GM21423 (cell line): ENCODE data around the gene ATG13.

Experiments
- ATAC-seq: cut with Tn5 transposase; IDR thresholded peaks from one replicate; pipeline ENCODE4 v1.9.1; 2021; ENCODE audit warnings: mild to moderate bottlenecking, moderate library complexity; ENCODE audit not compliant: unreplicated experiment

ATG13 gene

DNA sequence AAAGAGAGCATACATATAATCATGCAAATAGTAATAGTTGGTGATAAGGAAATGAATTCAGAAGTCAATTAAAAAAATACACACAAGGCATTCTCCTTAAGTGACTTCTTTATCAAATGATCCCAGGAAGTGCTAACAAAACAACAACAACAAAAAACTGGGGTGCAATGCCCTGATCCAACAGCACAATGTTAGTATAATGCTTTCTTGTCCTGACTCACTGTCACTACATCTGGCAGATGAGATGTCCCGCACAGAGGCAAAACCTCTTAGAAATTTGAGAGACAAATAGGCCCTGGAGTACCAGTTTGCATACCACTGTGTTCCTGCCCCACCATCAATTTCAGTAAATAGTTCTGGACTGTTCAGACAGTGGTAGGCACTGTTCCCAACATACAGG is 12.6 kb upstream of the ATG13 start:
- no peak for ATAC-seq

DNA sequence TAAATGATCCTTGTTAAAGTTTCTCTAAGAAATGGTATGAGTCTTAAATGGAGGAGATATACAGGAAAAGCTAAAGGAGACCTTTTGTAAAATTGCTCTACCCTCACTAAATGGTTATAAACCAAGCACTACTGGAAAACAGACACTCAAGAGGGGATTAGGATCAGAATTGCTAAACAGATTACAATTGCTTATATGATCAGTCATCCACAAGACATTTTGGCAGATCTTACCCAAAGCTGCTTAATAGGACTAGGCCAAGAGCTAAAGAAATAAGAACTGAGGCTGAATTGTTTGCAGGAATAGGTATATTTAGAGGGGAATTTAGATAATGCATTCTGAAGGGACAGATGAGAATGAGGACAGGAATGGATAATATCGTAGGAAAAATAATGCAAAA is 9.8 kb upstream of the ATG13 start:
- no peak for ATAC-seq

DNA sequence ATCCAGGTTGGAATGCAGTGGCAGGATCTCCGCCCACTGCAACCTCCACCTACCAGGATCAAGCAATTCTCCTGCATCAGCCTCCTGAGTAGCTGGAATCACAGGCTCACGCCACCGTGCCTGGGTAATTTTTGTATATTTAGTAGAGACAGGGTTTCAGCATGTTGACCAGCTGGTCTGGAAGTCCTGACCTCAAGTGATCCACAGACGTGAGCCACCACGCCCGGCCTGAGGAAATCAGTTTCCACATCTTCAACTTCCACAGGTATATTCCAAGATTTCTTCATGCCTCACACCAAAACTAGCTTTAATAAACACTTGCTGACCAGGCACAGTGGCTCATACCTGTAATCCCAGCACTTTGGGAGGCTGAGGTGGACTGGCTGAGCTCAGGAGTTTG is 8.0 kb upstream of the ATG13 start:
- ATAC-seq = no peak

DNA sequence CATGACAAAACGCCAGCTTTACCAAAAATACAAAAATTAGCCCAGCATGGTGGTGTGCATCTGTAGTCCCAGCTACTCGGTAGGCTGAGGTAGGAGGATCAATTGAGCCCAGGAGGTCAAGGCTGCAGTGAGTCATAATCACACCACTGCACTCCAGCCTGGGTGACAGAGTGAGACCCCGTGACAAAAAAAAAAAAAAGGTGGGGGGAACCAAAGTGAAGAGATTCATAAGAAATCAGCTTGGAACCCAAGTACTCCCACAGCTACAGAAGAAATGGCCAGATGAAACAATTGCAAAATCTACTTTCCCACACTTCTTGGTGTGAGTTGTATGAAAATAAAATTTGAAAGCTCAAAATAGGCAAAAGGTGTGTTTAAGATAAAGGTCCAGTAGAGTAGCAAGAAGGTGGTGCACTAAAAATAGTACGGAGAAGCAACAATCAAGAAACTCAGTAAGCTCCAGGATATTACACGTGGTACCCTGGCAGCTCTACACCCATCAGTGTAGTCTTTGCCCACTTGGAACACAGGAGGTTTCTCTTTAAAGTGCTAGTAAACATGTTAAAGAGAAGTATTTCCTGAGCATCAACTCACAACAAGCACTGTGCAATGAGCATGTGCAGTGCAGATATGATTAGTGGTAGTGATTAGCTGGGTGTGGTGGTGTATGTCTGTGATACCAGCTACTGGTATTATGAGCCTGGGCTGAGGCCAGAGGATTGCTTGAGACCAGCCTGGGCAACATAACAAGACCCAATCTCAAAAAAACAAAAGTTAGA is 5.6 kb upstream of the ATG13 start:
- ATAC-seq = no peak

DNA sequence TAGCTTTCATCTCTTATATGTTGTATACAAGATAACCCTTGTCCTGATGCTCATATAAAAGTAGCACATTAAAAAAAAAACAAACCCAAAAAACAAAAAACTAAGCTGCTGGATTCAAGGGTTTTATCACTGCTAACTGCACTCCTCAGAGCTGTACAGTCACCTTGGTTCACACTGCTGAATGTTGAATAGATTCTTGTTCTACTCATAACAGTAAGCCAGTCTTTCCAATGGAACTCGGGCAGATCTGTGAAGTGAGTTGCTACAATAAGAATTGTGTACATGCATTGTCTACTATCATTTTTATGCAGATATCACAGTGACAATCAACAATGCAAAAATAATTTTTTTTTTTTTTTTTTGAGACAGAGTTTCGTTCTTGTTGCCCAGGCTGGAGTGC is 5.0 kb upstream of the ATG13 start:
- no peak for ATAC-seq

DNA sequence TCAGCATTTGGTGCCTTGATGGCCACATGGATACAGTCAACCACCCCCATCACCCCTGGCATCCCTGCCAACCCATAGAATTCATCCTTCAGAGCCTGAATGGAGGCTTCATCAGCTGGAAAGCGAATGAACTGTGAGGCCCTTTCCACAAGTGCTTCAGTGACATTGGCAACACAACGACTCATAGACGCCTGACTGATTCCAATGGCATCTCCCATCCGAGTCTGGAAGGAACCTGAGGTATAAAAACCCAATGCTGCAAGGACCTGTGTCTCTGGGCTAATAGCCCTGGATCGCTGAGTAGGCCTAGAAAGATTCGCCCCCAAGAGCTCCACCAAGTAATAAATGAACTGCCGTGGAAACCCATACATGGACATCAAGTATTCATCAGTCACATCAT is 1.6 kb upstream of the ATG13 start:
- ATAC-seq = no peak

DNA sequence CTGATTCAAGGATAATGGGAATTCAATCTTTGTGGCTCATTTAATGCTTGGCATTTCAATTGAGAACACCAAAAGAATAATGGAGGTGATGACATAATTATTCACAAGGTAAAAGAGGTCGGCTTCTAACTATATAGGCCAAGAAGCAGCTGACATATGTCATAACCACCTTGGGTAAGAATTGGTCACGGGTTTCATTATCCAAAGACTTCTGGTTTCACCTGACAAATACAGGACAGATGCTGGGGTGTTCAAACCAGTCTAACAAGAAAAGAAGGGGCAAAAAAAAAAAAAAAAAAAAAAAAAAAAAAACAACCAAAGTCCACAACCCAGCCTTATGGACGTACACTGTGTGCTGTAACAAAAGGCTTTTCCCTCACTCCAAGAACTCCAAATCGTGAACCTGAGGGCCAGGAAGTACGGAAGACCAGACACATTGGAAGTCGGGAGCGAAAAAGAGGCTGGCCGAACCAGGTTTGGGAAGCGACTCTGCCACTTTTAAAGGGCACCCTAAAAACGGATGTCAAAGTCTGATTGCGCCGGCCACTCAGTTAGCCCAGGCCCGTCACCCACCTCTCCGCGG is 711 bp upstream of the ATG13 start:
- no peak for ATAC-seq

DNA sequence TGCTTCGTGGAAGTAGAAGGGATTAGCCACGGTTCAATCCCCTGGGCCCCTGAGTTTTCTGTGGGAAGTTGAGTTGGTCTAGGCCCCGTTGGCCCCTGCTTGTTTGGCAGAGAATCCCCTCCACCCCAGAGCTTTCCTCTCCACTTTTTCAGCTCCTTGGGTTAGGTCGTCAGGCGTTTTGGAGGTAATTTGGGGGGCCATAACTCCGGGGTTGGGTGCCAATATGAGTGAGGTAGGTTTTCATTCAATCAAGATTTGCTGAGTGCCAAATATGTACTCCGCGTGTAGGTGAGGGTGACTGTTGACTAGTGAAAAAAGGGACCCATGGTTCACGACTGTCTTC is 590 bp downstream of the ATG13 start:
- no peak for ATAC-seq

DNA sequence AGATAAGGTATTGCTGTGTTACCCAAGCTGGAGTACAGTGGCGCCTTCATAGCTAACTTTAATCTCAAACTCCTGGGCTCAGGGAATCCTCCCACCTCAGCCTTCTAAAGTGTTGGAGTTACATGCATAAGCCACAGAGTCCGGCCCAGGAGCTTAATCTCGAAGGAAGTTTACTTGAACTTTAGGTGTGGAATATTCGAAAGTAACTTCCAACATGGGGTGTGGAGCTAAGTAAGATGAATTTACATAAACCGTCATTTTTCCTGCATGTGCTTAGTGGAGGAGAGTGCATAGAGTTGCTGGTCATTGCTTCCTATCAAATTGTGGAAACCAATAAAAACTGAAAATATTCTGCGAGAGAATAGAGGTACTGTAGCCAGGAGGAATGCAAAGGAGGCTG is 1.5 kb downstream of the ATG13 start:
- ATAC-seq = no peak

DNA sequence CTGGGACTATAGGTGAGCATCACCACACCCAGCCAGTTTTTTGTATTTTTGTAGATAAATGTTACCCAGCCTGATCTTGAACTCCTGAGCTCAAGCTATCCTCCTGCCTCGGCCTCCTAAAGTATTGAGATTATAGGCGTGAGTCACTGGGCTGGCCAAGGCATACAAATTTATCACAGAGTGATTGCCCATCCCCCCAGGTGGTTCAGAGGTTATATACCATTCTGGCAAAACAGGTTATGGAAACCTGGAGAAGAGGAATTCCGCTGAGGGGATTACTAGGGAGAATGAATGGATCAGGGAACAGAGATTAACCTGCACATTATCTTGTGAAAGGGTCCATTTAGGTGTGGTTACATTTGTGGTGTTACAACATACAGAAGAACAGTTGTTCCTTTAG is 8.1 kb downstream of the ATG13 start:
- no peak for ATAC-seq

DNA sequence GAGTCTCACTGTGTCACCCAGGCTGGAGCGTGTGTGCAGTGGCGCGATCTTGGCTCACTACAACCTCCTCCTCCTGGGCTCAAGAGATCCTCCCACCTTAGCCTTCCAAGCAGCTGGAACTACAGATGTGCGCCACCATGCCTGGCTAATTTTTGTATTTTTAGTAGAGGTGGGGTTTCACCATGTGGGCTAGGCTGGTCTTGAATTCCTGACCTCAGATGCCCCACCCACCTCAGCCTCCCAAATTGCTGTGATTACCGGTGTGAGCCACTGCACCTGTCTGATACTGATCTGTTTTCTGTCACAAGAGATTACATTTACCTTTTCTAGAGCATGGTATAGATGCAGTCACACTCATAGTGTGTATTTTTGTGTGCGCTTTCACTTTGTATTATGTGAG is 11.6 kb downstream of the ATG13 start:
- no peak for ATAC-seq

DNA sequence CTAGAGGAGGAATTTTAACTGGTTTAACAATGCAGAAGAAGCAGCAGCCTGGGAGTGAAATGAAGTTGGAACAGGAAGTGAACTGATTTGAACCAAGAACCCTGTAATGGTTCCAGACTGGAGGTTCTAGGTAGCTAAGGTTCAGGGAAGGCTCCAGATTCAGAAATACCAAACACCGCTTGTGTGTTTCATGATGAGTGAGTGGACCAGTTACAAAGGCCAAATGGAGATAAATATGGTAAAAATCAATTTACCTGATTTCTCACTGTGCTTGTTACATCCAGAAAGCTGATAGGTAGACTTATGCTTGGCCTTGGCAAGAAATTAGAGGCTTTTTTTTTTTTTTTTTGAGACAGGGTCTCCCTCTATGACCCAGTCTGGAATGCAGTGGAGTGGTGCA is 12.9 kb downstream of the ATG13 start:
- ATAC-seq = no peak

DNA sequence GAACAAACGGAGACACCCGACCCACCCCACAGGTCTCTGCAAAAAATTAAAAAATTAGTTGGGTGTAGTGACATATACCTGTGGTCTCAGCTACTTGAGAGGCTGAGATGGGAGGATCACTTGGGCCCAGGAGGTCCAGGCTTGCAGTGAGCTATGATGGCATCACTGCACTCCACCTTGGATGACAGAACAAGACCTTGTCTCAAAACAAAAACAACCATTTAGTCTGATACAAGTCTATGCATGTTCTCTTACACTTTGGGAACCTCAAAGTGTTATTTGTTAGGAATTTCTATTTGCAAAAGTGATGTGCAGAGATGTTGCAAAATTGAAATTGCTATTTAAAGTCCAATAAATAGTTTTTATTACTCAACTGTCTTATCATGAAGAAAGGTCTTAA is 14.3 kb downstream of the ATG13 start:
- no peak for ATAC-seq

DNA sequence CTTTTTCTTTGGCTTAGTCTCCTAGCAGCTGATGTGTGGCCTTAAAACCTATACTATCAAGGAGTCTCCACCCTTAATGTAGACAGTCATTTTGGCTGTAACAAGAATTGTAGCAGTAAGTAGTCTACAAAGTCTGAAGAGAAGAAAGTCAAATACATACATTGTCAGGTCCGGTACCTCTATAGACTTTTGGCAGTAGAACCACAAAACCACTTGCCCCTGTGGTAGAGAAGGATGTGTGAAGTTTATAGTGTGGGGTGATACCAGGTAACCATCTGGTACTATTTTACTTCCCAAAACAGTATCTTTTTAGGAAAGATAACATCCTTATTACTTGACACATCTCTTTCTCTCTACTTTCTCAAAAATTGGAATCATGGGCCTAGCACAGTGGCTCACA is 15.1 kb downstream of the ATG13 start:
- ATAC-seq = no peak

DNA sequence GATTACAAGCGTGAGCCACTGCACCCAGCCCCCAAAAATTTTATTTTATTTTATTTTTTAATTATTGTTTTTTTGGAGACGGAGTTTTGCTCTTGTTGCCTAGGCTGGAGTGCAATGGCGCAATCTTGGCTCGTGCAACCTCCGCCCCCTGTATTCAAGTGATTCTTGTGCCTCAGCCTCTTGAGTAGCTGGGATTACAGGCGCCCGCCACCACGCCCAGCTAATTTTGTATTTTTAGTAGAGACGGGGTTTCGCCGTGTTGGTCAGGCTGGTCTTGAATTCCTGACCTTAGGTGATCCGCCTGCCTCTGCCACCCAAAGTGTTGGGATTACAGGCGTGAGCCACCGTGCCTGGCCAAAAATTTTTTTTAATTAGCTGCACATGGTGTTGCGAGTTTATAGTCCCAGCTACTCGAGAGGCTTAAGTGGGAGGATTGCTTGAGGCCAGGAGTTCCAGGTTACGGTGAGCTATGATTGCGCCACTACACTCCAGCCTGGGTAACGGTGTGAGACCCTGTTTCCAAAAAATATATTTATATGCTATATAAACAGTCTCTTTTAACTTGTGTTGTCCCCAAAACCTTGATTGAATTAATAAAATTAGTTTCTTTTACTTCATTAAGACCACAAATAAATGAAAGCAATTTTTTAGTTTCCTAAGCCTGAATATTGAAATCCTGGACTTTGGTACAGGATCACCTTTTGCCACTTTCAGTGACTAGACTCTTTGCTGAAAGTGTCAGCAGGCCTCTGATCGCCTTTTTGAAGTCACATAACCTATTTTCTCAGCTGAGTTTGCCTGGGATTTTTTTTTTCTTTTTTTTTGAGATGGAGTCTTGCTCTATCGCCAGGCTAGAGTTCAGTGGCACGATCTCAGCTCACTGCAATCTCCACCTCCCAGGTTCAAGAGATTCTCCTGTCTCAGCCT is 16.2 kb downstream of the ATG13 start:
- ATAC-seq = no peak

DNA sequence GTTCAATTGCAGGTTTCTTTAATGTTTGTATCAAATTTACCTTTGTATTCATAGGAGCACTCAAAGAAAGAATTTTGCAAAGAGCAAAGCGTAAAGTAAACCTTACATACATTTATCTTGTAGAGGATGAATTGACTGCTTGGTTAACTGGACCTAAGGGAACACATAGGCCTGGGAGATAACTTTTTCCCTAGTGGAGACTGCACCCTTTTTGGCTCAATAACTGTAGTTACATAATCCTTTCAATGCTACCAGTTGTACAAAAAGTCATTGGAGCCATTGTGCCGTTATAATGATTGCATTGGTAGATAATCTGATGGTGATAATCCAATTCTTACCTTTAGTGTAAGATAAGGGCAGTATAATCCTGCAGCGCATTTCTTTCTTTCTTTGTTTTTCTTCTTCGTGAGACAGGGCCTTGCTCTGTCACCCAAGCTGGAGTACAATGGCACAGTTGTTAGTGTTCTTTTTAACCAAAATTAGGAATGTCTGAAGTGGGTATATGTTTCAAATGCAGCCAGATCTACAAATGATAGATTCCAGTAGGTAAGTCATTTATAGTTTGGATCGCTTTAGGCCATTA is 18.3 kb downstream of the ATG13 start:
- no peak for ATAC-seq

DNA sequence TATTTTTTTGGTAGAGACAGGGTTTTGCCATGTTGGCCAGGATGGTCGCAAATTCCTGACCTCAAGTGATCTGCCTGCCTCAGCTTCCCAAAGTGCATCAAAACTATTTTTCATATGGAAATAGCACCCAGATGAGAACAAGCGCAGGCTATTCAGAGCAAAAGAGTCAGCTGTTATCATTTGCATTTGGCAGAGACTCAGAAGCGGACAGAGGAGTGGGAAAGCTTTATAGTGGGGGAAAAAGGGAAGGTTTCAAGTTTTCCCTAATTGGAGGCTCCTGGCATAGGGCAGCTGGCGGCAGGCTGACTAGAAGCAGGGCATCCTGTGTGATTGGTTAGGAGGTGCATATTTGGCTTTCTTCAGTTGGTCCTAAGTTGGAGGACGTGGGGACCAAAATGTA is 20.2 kb downstream of the ATG13 start:
- ATAC-seq = no peak

DNA sequence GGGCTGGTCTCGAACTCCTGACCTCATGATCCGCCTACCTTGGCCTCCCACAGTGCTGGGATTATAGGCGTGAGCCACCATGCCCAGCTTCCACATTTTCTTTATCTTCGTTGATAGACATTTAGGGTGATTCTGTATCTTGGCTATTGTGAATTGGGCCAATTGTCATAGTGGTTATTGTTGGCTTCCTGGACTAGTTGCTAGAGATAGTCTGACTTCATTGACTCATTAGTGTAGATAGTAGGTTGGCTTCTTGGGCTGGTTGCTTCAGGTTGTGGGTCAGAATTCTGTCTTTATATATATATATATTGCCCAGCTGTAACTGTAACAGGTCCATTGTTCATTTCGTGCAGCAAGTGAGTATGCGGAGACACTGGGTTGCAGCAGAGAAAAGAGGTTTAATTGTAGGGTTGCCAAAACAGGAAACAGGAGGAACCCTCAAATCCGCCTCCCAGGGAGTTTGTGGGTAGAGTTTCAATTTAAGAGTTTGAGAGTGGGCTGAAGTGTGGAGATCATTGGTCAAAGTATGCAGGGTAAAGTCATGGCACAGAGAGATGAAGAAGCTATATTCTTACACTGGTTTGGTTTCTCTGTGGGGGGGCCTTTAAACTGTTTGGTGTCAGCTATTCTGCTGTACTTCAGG is 22.0 kb downstream of the ATG13 start:
- no peak for ATAC-seq

DNA sequence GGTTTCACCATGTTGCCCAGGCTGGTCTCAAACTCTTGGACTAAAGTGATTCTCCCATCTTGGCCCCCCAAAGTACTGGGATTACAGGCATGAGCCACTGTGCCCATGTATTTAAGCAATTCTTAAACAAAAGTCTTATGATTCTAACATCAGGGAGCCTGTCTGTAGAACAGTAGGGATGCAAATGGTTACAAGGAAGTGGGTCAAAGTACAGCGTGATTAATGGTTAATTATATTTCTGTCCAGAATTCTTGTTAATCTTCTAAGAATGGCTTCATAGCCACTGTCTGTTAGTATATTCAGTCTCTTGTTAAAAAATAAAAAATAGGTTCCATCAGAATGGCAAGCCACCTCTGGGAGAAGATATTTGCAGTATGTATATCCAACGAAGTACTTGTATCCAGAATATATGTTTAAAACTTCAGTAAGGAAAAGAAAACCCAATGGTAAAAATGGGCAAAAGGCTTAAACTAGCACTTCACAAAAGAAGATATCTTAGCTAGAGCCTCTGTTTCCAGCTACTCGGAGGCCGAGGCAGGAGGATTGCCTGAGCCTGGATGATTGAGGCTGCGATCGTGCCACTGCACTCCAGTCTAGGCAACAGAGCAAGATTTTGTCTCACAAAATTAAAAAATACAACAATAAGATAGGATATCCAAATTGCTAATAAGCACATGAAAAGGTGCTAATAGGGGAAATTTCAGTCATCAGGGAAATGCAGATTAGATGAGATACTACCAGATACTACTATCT is 22.9 kb downstream of the ATG13 start:
- no peak for ATAC-seq

DNA sequence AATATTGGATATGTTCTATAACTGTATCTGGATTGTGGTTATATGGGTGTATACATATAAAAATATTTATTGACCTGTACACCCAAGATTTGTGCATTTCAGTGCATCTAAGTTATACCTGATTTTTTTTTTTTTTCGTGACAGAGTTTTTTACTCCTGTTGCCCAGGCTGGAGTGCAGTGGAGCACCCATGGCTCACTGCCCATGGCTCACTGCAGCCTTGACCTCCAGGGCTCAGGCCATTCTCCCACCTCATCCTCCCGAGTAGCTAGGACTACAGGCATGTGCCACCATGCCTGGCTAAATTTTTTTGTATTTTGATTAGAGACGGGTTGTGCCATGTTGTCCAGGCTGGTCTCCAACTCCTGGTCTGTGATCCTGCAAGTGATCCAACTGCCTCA is 24.3 kb downstream of the ATG13 start:
- no peak for ATAC-seq
